ENCODE results near the gene MYG1. TPM values are rescaled to one million over a fixed set of nuclear protein-coding genes. Genes with fewer than 3 reads are reported as not detected.

Gene MYG1
- total and polyA plus RNA-seq, 2 of the 4 experiments (the other 2 are of a cell fraction), result 49.8 to 63.7 TPM

DNA sequence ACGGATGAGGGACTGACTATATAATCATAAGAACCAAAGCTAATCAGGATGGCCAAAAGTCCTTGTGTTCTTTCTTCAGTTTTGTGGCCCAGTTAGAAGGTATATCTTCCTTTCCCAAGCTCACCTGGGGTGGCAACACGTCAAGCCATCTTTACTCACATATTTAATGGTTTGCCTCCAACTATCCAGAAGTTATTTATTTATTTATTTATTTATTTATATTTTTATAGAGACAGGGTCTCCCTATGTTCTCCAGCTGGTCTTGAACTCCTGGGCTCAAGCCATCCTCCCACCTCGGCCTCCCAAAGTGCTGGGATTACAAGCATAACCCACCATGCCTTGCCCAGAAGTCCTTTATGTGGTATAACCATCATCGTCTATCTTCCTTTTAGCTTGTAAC lies 48.4 kb downstream of the MYG1 start:
- no peak overlapping the region for H2AFZ ChIP-seq (replicated peaks; ENCODE audit: low read length, poor library complexity)
- BruUV-seq (replicated peaks), result no TSS peak
- dilution Hi-C loops (cut with HindIII; ENCODE audit: low sequenced_read_pairs, unreplicated experiment), result no loop called here

More for the DNA sequence above, 48.4 kb downstream of the MYG1 start:
- CTCF ChIA-PET, result interaction anchor here (1.1 kb wide), 1 partner anchor 73 kb away, joined by 6 read pairs; no protein-coding TSS in a partner anchor
- DNase-seq, result no peak
- intact Hi-C loops (cut with micrococcal nuclease) (no loop called here), in situ Hi-C loops (cut with MboI; ENCODE audit: low sequenced_read_pairs) (no loop called here)
- Histone ChIP-seq H3K36me3 (ENCODE audit: control insufficient read depth, insufficient read depth, low read length) (no peaks in the 10 kb centered on the region), H3K23ac (ENCODE audit: low read depth, low read length) (no peak overlapping the region), H2AK9ac (replicated peaks; ENCODE audit: low read depth, low read length, poor library complexity) (no peak overlapping the region), H3K27ac (ENCODE audit: insufficient read depth, low read length) (no peak overlapping the region), H2BK120ac (ENCODE audit: low read depth, low read length) (no peak overlapping the region), H3K79me1 (ENCODE audit: low read depth in 1 of 2, low read length in 2 of 2) (no peaks in the 10 kb centered on the region), H3K4me3 (ENCODE audit: insufficient read depth, low read depth, low read length) (no peak overlapping the region), H4K8ac (ENCODE audit: low read depth in 2 of 2, low read length in 2 of 2) (no peak overlapping the region), H3K9me3 (ENCODE audit: control insufficient read depth, insufficient read depth, low read length) (no peaks in the 10 kb centered on the region), H3K4me2 (ENCODE audit: low read depth, low read length) (no peak overlapping the region), H3K9ac (ENCODE audit: low read depth, low read length) (no peak overlapping the region), H2BK20ac (ENCODE audit: low read depth, low read length) (no peak overlapping the region), H3K56ac (ENCODE audit: extremely low read depth, insufficient read depth, low read length) (no peak overlapping the region), H4K20me1 (ENCODE audit: insufficient read depth, low read length) (no peaks in the 10 kb centered on the region), H3K4me1 (ENCODE audit: control insufficient read depth, insufficient read depth, low read length) (peaks cover 7% of the 10 kb centered on the region; the same call in 1 of the 2 replicates), H3K14ac (replicated peaks; ENCODE audit: low read depth, low read length) (no peak overlapping the region), H2BK5ac (ENCODE audit: low read depth, low read length, poor library complexity, severe bottlenecking) (no peak overlapping the region), H3K18ac (ENCODE audit: low read depth, low read length) (no peak overlapping the region), H3K9me1 (ENCODE audit: insufficient read depth, low read length) (peaks cover 9% of the 10 kb centered on the region; the same call in 1 of the 2 replicates), H4K5ac (ENCODE audit: low read depth, low read length) (no peak overlapping the region), H3K4ac (ENCODE audit: low read depth, low read length) (no peak overlapping the region), H4K91ac (ENCODE audit: insufficient read depth, low read depth, low read length) (no peak overlapping the region), H2AK5ac (ENCODE audit: low read depth, low read length) (no peak overlapping the region), H2BK15ac (ENCODE audit: low read depth, low read length) (no peak overlapping the region), H3K27me3 (ENCODE audit: control insufficient read depth, insufficient read depth, low read length) (no peaks in the 10 kb centered on the region)
- TF ChIP-seq CHD1 (IDR thresholded peaks at IDR 0.05; ENCODE audit: low read depth, low read length), result no peak
- no peak for TF ChIP-seq POLR2A (IDR thresholded peaks at IDR 0.05; ENCODE audit: low read depth, low read length)
- no peak for TF ChIP-seq RCOR1 (IDR thresholded peaks at IDR 0.05; ENCODE audit: insufficient replicate concordance, low read length)
- no peak for TF ChIP-seq CEBPB (IDR thresholded peaks at IDR 0.05; ENCODE audit: low read depth, low read length)
- no peak for TF ChIP-seq MAFK (IDR thresholded peaks at IDR 0.05; ENCODE audit: low read depth, low read length)
- TF ChIP-seq MAZ (IDR thresholded peaks at IDR 0.05; ENCODE audit: borderline replicate concordance, low read depth, low read length), result no peak
- TF ChIP-seq RAD21 (IDR thresholded peaks at IDR 0.05; ENCODE audit: low read length), result no peak
- TF ChIP-seq FOS (IDR thresholded peaks at IDR 0.05; ENCODE audit: low read depth, low read length), result no peak
- no peak for TF ChIP-seq BHLHE40 (IDR thresholded peaks at IDR 0.05; ENCODE audit: low read depth, low read length)
- TF ChIP-seq SMC3 (IDR thresholded peaks at IDR 0.05; ENCODE audit: low read depth, low read length), result no peak
- TF ChIP-seq RFX5 (IDR thresholded peaks at IDR 0.05; ENCODE audit: low read depth, low read length), result no peak
- TF ChIP-seq, protein P1, sequence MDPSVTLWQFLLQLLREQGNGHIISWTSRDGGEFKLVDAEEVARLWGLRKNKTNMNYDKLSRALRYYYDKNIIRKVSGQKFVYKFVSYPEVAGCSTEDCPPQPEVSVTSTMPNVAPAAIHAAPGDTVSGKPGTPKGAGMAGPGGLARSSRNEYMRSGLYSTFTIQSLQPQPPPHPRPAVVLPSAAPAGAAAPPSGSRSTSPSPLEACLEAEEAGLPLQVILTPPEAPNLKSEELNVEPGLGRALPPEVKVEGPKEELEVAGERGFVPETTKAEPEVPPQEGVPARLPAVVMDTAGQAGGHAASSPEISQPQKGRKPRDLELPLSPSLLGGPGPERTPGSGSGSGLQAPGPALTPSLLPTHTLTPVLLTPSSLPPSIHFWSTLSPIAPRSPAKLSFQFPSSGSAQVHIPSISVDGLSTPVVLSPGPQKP (IDR thresholded peaks at IDR 0.05; ENCODE audit: borderline replicate concordance, low read depth, low read length), result no peak
- TF ChIP-seq MXI1 (IDR thresholded peaks at IDR 0.05; ENCODE audit: borderline replicate concordance, low read depth, low read length), result no peak
- POLR2A ChIA-PET (ENCODE audit: unreplicated experiment), result no interaction called here
- ATAC-seq (ENCODE audit: low read depth), result no peak
- no CpG with 5 or more reads among the region's 4 CpGs for WGBS, 2 experiments (ENCODE audit: extremely low coverage in 2 of 2, insufficient read length in 1 of 2)

Data from IMR-90 (cell line).